ENCODE data around the gene PTPN3.

DNA sequence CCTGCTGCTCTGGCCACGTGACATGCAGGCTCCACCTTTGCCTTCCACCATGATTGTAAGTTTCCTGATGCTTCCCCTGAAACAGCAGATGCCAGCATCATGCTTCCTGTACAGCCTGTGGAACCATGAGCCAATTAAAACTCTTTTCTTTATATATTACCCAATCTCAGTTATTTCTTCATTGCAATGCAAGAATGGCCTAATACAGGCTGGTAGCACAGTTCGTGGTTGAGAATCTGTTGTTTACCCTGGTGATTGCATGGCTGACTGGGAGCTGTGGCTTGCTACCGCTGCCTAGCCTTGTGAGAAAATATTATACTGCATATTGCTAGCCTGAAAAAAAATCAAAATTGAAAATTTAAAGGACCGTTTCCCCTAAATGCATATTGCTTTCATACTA lies 44.8 kb upstream of the PTPN3 start:
- TF ChIP-seq KDM2B (CRISPR knock-in tag; IDR thresholded peaks at IDR 0.05) (no peak), E2F8 (IDR thresholded peaks at IDR 0.05; ENCODE audit: low read depth, partially characterized antibody) (no peak), MCM2 (IDR thresholded peaks at IDR 0.05; ENCODE audit: low read depth) (no peak), ZFX (CRISPR knock-in tag; IDR thresholded peaks at IDR 0.05) (no peak), ZNF398 (CRISPR knock-in tag; IDR thresholded peaks at IDR 0.05) (no peak), TAF9B (IDR thresholded peaks at IDR 0.05; ENCODE audit: partially characterized antibody) (no peak)
